GM21737 (cell line): ENCODE measurements around the gene OXTR.
"Not testable (repeated sequence)": the region's sequence is repeated elsewhere in the genome, so short reads cannot be mapped to it uniquely, and the experiment has no call there.

Source experiments
- ATAC-seq: cut with Tn5 transposase; IDR thresholded peaks from one replicate; pipeline ENCODE4 v1.9.1; 2021; ENCODE audit warnings: mild to moderate bottlenecking, moderate library complexity; ENCODE audit not compliant: unreplicated experiment

Gene OXTR

GRCh38 chr3:8743021-8743601, 26.3 kb downstream of the OXTR start:
- ATAC-seq: no peak

DNA sequence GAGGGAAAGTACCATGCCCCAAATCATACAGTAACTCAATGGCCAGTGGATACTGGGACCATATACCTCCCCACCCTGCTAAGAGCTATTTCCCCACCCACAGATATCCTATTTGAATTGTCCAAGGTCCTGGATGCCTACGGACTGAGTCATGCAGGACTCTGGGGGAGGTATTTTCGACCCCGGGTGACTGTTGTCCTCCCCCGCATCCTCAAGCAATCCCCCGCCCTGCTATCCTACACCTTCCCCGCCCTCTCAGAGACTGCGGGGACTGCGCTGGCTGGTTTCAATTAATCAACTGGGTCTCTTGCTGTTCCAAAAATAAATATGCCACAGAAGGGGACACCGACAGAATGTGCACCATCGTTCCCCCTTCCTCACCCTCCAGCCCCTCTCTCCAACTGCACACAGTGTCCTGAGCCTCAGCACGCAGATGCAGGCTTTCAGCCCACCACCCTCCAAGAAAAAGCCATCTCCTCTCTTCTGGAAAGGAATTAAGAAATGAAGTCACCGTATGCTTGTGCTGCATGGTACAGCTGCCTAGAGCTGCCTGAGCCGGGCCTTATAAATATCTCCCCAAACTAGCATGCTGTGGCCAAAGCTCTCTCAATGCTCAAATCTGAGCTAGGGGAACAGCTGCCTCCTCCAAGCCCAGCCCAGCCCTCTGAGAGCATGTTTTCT, 27.7 kb downstream of the OXTR start:
- no peak for ATAC-seq

DNA sequence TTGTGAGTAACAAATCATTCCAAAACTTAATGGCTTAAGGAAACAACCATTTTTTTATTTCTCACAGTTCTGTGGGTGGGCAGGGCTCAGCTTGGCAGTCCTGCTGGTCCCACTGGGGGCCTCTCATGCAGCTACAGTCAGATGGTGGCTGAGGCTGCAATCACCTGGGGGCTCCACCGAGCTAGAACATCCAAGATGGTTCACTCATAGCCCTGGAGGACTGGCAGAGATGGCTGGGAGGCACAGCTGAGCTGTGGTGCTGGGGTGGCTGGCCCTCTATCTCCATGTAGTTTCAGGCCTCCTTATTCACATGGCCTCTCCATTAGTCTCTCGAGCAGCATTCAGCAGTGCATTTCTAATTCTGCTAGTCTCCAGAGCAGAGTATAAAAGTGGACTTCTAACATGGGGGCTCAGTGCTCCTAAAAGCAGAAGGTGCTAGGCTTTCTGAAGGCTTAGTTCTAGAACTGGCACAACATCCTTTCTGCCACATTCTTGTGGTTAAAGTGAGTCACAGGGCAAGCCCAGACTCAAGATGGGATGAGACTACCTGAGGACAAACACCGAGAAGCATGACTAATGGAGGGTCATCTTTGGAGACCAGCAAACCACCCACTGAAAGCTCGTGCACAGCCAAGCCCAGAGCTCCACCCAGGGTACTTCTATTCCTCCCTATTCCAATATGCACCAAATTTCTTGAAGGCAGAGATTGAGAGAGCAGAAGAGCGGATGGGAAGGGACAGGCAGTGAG, 29.5 kb downstream of the OXTR start:
- no peak for ATAC-seq

DNA sequence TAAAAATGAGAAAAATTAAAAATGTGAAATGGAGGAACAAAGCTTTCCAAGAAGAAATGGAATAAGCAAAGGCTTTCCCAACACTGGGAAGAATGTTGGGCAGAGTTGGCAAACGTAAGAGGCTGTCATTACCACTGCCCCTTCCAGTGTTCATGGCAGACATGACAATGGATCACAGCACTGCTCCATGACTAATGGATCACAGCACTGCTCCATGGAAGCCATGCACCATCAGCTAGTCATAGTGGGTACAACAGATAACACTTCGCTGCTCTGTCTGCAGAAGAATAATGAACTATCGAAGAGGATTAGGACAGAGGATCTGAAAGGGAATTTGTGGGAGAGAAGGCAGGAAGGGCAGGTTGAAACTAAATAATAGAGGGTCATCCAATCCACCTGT, 30.8 kb downstream of the OXTR start:
- ATAC-seq: no peak

GRCh38 chr3:8737823-8738222, 31.6 kb downstream of the OXTR start:
- no peak for ATAC-seq

DNA sequence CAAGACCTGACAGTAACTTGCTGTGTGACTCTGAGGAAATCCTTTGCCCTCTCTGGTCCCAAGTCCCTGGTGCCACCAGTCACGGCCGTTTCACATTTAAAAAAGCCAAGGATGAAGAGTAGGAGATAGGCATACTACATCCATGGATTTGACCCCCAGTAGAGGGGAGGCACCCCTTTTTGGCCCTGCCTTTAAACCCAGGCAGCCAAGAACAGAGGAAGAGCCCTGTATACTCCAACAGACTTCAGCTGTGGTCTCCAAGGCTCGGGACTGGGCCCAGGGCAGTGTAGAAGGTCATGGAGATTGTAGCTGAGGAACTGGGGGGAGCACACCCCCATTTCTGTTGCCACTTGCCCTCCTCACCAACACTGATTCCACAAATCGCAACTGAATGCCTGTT, 32.1 kb downstream of the OXTR start:
- ATAC-seq: no peak

DNA sequence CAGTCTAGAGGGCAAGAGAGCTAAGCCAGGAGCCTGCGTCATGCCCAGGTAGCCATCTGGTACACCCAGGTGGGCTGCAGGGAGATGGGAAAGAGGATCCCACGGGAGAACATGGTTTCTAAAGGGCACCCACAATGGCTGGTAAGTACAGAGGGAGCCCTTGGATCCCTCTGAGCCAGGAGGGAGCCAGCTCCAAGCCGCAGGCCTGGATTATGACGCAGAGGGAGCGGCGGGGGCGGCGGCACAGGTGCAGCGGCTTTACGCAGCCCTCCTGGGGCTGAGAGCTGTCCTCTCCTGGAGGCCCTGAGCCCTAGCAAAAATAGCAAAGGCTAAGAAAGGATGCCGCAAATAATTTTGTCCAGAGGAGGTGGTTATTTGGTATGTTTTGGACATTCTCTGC, 33.0 kb downstream of the OXTR start:
- ATAC-seq: no peak

DNA sequence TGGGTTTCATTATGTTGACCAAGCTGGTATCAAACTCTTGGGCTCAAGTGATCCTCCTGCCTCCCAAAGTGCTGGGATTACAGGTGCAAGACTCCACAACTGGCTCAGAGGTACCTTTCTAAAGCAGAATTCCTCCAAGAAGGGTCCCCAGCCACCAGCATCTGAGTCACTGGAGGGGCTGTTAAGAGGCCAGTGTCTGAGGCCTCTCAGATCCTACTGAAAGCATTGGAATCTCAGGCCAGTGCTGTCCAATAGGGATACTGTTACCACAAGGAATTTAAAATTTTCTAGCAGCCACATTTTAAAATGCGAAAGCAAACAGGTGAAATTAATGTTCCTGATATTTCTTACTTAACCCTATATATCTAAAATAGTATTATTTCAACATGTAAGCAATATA, 34.5 kb downstream of the OXTR start:
- no peak for ATAC-seq

DNA sequence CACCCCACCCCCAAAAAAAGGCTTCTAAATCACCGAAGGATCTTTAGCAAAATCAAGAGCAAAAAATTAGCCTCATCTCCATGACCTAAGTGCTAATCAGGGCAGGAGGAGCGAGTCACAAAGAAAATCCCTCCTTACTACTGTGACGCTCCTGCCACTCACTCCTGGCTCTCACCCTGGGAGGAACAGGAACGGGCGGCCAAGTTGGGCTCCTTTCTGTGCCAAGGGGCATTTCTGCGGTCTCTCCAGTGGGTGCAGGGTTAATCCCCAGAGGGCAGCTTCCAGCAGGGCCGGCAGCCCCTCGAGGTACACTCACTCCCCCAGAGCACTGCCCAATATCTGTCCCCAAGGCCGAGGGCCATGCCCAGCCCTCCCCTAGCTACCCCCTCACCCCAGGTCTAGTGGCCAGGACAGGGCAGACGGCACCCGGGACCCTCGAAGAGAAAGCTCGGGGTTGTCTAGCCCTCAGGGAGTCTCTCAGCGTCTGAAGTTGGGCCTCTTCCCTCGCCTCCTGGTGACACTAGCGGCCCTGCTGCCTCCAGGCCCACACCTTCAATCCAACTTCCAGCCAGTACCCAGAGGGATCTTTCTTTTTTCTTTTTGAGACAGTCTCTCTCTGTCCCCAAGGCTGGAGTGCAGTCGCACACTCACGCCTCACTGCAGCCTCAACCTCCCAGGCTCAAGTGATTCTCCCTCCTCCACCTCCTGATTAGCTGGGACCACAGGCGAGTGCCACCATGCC, 35.1 kb downstream of the OXTR start:
- ATAC-seq: no peak

GRCh38 chr3:8733332-8734094, 35.9 kb downstream of the OXTR start, which contains the start of gene CAV3:
Gene CAV3 (plus strand): TSS chr3:8733802. CDS start chr3:8733877, 75 bp downstream.
- no peak for ATAC-seq

- no peak for ATAC-seq
Measured at GRCh38 chr3:8732413-8732812, 37.0 kb downstream of the OXTR start.

DNA sequence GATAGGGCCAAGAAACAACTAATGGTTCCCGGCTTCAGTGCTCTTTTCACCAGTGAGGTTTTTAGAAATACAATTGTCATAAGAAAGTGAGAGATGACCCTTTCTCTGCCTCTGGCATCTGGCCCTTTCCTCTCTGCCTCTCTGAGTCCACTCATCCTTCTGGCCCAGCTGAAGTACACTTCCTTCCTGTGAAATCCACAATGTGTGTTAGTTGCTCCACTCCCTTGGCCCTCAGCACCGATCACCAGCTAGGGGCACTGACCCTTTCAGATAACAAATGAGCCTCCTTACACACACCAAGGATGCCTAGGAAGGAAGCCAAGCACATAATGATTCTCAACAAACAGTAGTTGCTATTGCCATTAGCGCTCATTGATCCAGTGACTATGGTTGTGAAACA, 38.8 kb downstream of the OXTR start:
- no peak for ATAC-seq

- ATAC-seq: no peak
Measured at GRCh38 chr3:8729479-8729878, 39.9 kb downstream of the OXTR start.

DNA sequence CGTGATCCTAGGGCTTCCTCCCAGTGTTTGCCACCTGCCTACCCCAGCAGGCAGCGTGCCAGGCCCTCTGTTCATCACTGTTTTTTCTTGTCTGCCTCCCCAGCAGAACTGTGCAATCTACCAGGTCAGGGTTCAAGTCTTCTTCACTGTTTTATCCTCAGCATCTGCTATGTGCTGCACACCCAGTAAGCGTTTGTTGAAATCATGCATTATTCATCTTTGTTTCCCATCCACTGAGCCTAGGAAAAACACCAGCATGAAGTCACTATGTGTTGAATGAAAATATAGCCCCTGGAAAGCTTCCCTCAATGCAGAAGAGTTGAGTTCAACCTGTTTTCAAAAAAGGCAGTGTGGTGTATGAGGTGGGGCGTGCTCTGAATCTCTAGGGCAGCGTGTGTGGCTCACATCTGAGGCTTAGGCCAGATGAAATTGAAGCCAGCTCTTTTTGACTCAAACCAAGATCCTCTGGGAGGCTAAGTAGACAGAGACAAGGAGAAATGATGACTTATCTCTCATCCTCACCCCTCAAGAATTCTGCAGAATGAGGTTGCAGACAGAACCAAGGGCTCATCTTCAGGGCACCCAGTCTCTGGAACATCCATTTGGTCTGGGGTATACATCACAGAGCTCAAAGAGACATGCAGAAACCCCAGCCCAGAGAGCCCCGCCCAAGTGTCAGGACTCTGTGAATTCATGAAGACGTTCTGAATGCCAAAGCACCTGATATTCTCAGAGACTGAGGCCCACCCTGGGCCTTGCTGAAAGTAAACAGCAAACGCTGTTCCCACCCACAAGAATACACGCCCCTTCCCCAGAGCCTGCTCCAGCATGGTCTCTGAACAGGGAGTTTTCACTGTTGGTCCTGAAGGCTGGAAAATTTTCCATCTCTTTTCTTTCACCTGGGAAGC, 41.6 kb downstream of the OXTR start:
- no peak for ATAC-seq

GRCh38 chr3:8724108-8724752, 45.2 kb downstream of the OXTR start:
- no peak for ATAC-seq

DNA sequence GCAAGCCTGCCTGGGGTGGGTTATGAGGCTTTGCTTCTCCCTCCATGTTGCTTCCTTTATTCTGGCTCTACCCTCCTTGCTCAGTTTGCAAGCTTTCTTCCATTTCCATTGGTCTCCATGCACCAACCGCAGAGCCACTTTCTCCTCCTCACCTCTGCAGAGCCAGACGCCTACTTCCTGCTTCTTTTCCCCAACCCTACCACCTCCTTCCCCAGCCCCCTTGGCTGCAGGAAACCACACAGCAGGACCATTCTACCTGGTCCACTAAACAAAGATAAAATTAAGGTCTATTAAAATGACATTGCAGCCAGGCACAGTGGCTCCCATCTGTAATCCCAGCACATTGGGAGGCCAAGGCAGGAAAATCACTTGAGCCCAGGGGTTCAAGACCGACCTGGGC, 45.8 kb downstream of the OXTR start:
- no peak for ATAC-seq

- no peak for ATAC-seq
Measured at GRCh38 chr3:8722808-8723207, 46.6 kb downstream of the OXTR start.

DNA sequence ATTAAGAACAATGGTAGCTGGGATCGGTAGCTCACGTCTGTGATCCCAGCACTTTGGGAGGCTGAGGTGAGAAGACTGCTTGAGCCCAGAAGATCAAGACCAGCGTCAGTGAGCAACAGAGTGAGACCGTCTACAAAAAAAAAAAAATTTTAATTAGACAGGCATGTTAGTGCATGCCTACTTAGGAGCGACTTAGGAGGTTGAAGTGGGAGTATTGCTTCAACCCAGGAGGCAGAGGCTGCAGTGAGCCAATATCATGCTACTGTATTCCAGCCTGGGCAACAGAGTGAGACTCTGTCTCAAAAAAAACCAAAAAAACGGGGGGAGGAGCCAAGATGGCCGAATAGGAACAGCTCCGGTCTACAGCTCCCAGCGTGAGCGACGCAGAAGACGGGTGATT, 53.7 kb downstream of the OXTR start:
- ATAC-seq: not testable (repeated sequence)
